Measurements from ENCODE around the gene PAQR6. TPM values are rescaled to one million over a fixed set of nuclear protein-coding genes. Genes with fewer than 3 reads are reported as not detected.

The PAQR6 gene
- total and polyA plus RNA-seq, 10 of the 15 experiments (the other 5 are each of a cell fraction or from before 2014, with no cell fraction given), result 0.42 to 4.5 (median 1.3) TPM

DNA sequence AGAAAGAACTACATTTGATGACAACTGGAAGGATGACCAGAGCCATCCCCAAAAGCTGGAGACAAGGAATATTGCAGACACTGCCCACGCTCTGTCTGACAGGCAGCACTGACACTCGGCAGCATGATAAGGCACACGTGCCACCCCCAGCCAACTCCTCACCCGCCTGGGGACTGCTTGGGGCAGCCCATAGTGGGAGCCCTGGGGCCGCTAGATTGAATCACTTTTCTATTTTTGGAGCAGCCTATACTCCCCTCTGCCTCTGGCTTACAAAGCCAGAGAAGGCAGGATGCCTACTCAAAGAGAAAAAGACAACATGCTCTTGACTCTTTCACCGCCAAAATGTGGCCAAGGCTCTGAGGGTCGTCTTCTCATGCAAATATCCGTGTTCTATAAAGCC, 33.4 kb upstream of the PAQR6 start (continued):
- TF ChIP-seq, protein P1, sequence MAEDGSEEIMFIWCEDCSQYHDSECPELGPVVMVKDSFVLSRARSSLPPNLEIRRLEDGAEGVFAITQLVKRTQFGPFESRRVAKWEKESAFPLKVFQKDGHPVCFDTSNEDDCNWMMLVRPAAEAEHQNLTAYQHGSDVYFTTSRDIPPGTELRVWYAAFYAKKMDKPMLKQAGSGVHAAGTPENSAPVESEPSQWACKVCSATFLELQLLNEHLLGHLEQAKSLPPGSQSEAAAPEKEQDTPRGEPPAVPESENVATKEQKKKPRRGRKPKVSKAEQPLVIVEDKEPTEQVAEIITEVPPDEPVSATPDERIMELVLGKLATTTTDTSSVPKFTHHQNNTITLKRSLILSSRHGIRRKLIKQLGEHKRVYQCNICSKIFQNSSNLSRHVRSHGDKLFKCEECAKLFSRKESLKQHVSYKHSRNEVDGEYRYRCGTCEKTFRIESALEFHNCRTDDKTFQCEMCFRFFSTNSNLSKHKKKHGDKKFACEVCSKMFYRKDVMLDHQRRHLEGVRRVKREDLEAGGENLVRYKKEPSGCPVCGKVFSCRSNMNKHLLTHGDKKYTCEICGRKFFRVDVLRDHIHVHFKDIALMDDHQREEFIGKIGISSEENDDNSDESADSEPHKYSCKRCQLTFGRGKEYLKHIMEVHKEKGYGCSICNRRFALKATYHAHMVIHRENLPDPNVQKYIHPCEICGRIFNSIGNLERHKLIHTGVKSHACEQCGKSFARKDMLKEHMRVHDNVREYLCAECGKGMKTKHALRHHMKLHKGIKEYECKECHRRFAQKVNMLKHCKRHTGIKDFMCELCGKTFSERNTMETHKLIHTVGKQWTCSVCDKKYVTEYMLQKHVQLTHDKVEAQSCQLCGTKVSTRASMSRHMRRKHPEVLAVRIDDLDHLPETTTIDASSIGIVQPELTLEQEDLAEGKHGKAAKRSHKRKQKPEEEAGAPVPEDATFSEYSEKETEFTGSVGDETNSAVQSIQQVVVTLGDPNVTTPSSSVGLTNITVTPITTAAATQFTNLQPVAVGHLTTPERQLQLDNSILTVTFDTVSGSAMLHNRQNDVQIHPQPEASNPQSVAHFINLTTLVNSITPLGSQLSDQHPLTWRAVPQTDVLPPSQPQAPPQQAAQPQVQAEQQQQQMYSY (CRISPR knock-in tag; IDR thresholded peaks at IDR 0.05), result no peak
- TF ChIP-seq RCOR1 (conservative IDR thresholded peaks at IDR 0.05; ENCODE audit: low read depth, low read length) (no peak), KDM1A (IDR thresholded peaks at IDR 0.05; ENCODE audit: borderline replicate concordance) (no peak), SRF (IDR thresholded peaks at IDR 0.05; ENCODE audit: low read depth in 2 of 2, low read length in 2 of 2) (no peak), BACH1 (IDR thresholded peaks at IDR 0.05; ENCODE audit: borderline replicate concordance) (no peak), MTA2 (IDR thresholded peaks at IDR 0.05; ENCODE audit: low read depth) (no peak), JUNB (IDR thresholded peaks at IDR 0.05) (peak; percentile 69), GATAD2B (conservative IDR thresholded peaks at IDR 0.05; ENCODE audit: low read depth) (0 out of 2 replicates have a peak, but pooled peaks have one; percentile 3), FOS (IDR thresholded peaks at IDR 0.05; ENCODE audit: borderline replicate concordance, extremely low read depth, insufficient read length) (no peak), BHLHE40 (IDR thresholded peaks at IDR 0.05; ENCODE audit: borderline replicate concordance in 1 of 2, low read depth in 2 of 2, low read length in 1 of 2) (peak; percentile 94 to 95), CREM (IDR thresholded peaks at IDR 0.05; ENCODE audit: low read depth) (0 out of 2 replicates have a peak, but pooled peaks have one; percentile 31), SMARCA5 (IDR thresholded peaks at IDR 0.05) (no peak), NFXL1 (IDR thresholded peaks at IDR 0.05; ENCODE audit: borderline replicate concordance) (no peak), HDGF (IDR thresholded peaks at IDR 0.05) (no peak; the same call in 1 of the 2 replicates), YY1 (IDR thresholded peaks at IDR 0.05; ENCODE audit: low read depth, low read length) (no peak), RFX5 (IDR thresholded peaks at IDR 0.05; ENCODE audit: low read depth, low read length) (no peak), TCF3 (IDR thresholded peaks at IDR 0.05; ENCODE audit: borderline replicate concordance, insufficient read depth, low read depth, low read length) (no peak)
- TF ChIP-seq, protein P2, sequence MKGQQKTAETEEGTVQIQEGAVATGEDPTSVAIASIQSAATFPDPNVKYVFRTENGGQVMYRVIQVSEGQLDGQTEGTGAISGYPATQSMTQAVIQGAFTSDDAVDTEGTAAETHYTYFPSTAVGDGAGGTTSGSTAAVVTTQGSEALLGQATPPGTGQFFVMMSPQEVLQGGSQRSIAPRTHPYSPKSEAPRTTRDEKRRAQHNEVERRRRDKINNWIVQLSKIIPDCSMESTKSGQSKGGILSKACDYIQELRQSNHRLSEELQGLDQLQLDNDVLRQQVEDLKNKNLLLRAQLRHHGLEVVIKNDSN (IDR thresholded peaks at IDR 0.05; ENCODE audit: borderline replicate concordance, extremely low read length, insufficient read depth, low read depth, low read length), result peak; percentile 60
- TF ChIP-seq, protein P3, sequence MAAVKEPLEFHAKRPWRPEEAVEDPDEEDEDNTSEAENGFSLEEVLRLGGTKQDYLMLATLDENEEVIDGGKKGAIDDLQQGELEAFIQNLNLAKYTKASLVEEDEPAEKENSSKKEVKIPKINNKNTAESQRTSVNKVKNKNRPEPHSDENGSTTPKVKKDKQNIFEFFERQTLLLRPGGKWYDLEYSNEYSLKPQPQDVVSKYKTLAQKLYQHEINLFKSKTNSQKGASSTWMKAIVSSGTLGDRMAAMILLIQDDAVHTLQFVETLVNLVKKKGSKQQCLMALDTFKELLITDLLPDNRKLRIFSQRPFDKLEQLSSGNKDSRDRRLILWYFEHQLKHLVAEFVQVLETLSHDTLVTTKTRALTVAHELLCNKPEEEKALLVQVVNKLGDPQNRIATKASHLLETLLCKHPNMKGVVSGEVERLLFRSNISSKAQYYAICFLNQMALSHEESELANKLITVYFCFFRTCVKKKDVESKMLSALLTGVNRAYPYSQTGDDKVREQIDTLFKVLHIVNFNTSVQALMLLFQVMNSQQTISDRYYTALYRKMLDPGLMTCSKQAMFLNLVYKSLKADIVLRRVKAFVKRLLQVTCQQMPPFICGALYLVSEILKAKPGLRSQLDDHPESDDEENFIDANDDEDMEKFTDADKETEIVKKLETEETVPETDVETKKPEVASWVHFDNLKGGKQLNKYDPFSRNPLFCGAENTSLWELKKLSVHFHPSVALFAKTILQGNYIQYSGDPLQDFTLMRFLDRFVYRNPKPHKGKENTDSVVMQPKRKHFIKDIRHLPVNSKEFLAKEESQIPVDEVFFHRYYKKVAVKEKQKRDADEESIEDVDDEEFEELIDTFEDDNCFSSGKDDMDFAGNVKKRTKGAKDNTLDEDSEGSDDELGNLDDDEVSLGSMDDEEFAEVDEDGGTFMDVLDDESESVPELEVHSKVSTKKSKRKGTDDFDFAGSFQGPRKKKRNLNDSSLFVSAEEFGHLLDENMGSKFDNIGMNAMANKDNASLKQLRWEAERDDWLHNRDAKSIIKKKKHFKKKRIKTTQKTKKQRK (IDR thresholded peaks at IDR 0.05; ENCODE audit: low read depth, low read length), result no peak
- TF ChIP-seq, protein P4, sequence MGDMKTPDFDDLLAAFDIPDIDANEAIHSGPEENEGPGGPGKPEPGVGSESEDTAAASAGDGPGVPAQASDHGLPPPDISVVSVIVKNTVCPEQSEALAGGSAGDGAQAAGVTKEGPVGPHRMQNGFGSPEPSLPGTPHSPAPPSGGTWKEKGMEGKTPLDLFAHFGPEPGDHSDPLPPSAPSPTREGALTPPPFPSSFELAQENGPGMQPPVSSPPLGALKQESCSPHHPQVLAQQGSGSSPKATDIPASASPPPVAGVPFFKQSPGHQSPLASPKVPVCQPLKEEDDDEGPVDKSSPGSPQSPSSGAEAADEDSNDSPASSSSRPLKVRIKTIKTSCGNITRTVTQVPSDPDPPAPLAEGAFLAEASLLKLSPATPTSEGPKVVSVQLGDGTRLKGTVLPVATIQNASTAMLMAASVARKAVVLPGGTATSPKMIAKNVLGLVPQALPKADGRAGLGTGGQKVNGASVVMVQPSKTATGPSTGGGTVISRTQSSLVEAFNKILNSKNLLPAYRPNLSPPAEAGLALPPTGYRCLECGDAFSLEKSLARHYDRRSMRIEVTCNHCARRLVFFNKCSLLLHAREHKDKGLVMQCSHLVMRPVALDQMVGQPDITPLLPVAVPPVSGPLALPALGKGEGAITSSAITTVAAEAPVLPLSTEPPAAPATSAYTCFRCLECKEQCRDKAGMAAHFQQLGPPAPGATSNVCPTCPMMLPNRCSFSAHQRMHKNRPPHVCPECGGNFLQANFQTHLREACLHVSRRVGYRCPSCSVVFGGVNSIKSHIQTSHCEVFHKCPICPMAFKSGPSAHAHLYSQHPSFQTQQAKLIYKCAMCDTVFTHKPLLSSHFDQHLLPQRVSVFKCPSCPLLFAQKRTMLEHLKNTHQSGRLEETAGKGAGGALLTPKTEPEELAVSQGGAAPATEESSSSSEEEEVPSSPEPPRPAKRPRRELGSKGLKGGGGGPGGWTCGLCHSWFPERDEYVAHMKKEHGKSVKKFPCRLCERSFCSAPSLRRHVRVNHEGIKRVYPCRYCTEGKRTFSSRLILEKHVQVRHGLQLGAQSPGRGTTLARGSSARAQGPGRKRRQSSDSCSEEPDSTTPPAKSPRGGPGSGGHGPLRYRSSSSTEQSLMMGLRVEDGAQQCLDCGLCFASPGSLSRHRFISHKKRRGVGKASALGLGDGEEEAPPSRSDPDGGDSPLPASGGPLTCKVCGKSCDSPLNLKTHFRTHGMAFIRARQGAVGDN (IDR thresholded peaks at IDR 0.05), result no peak

Measured in GM12878 (cell line).